Measurements from ENCODE around the gene SYDE1. TPM values are rescaled to one million over a fixed set of nuclear protein-coding genes. Genes with fewer than 3 reads are reported as not detected.

Gene SYDE1
- polyA plus RNA-seq, 1 donor, result 7.9 TPM

Other genes with a start within 250 kb of the SYDE1 start
- not detected for gene OR7A17, start 221.3 kb upstream of the SYDE1 start, polyA plus RNA-seq
- not detected for gene OR7C2, start 165.9 kb upstream of the SYDE1 start, polyA plus RNA-seq
- gene SLC1A6, start 127.5 kb upstream of the SYDE1 start, polyA plus RNA-seq, result 0.31 TPM
- not detected for gene CASP14, start 57.9 kb upstream of the SYDE1 start, polyA plus RNA-seq
- gene OR1I1, start 25.2 kb upstream of the SYDE1 start, polyA plus RNA-seq, result not detected
- 9.5 TPM for gene NOTCH3, start 93.6 kb downstream of the SYDE1 start, polyA plus RNA-seq
- 0.69 TPM for gene EPHX3, start 125.0 kb downstream of the SYDE1 start, polyA plus RNA-seq
- 39.1 TPM for gene BRD4, start 225.1 kb downstream of the SYDE1 start, polyA plus RNA-seq

Measured in large intestine (tissue), 1 donor.